ENCODE results near the gene TSPOAP1. TPM values are rescaled to one million over a fixed set of nuclear protein-coding genes. Genes with fewer than 3 reads are reported as not detected.

The TSPOAP1 gene
- polyA plus RNA-seq, 2 donors, result 7.3 to 14.9 TPM

- Histone ChIP-seq H3K4me3 (ENCODE audit: low read depth in 1 of 2, low read length in 2 of 2) (peak overlapping the region; percentile 42 to 59), H3K27ac (ENCODE audit: low read depth in 2 of 2, low read length in 1 of 2) (peak overlapping the region; percentile 9 to 38), H3K27me3 (ENCODE audit: control insufficient read depth in 1 of 2, insufficient read depth in 2 of 2, low read length in 2 of 2) (no peaks in the 10 kb centered on the region), H3K36me3 (ENCODE audit: control insufficient read depth in 2 of 2, insufficient read depth in 2 of 2, low read length in 1 of 2) (no peaks in the 10 kb centered on the region), H3K9me3 (ENCODE audit: control insufficient read depth in 2 of 2, insufficient read depth in 1 of 2, low read depth in 1 of 2, low read length in 1 of 2) (no peaks in the 10 kb centered on the region), H3K4me1 (ENCODE audit: control insufficient read depth in 2 of 2, insufficient read depth in 2 of 2, low read length in 1 of 2) (no peaks in the 10 kb centered on the region)
- 78 to 84% methylated on average over 5 to 10 of the region's 10 CpGs for WGBS, 2 donors
Observed at GRCh38 chr17:58330538-58330996, 2.0 kb upstream of the TSPOAP1 start.

DNA sequence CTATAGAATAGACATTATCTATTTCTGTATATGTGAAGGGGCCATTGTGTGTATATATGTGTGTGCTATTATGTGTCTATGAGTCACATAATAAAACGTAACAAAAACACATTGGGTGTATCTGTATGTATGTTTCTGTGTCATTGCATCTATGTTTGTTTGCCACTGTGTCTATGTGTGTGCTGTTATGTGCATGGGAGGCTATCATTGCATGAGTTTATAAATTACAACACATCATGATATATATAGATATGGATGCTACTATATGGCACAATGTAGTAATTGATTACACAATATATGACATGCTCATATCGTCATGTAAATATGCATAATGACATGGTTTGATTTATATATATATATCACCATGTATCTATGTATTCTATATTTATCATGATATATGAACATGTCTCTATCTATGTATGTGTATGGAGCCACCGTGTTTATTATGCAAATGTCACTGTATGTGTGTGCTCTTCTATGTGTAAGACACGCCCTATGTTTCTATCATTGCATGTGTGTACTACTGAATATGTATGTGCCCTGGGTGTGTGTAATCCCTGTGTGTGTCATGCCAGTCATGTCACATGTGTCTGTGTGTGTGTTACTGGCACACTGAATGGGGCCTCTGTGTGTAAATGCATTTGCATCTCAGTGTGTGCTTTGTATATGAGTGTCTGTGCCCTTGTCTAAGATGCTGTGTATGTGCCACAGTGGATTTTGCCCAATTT is 1.4 kb upstream of the TSPOAP1 start:
- Histone ChIP-seq H3K4me1 (ENCODE audit: control insufficient read depth in 2 of 2, insufficient read depth in 2 of 2, low read length in 1 of 2) (peaks cover 0 to 4% of the 10 kb centered on the region in 2 donors), H3K36me3 (ENCODE audit: control insufficient read depth in 2 of 2, insufficient read depth in 2 of 2, low read length in 1 of 2) (no peaks in the 10 kb centered on the region), H3K4me3 (ENCODE audit: low read depth in 1 of 2, low read length in 2 of 2) (peak overlapping the region in 1 of 2 donors; percentile 42), H3K9me3 (ENCODE audit: control insufficient read depth in 2 of 2, insufficient read depth in 1 of 2, low read depth in 1 of 2, low read length in 1 of 2) (no peaks in the 10 kb centered on the region), H3K27me3 (ENCODE audit: control insufficient read depth in 1 of 2, insufficient read depth in 2 of 2, low read length in 2 of 2) (no peaks in the 10 kb centered on the region), H3K27ac (ENCODE audit: low read depth in 2 of 2, low read length in 1 of 2) (no peak overlapping the region)
- 63 to 70% methylated on average over 4 of the region's 4 CpGs for WGBS, 2 donors

GRCh38 chr17:58329035-58329809 is 627 bp upstream of the TSPOAP1 start:
- Histone ChIP-seq H3K4me1 (ENCODE audit: control insufficient read depth in 2 of 2, insufficient read depth in 2 of 2, low read length in 1 of 2) (peaks cover 0 to 5% of the 10 kb centered on the region in 2 donors), H3K4me3 (ENCODE audit: low read depth in 1 of 2, low read length in 2 of 2) (no peak overlapping the region), H3K36me3 (ENCODE audit: control insufficient read depth in 2 of 2, insufficient read depth in 2 of 2, low read length in 1 of 2) (no peaks in the 10 kb centered on the region), H3K27me3 (ENCODE audit: control insufficient read depth in 1 of 2, insufficient read depth in 2 of 2, low read length in 2 of 2) (no peaks in the 10 kb centered on the region), H3K27ac (ENCODE audit: low read depth in 2 of 2, low read length in 1 of 2) (peak overlapping the region in 1 of 2 donors; percentile 36), H3K9me3 (ENCODE audit: control insufficient read depth in 2 of 2, insufficient read depth in 1 of 2, low read depth in 1 of 2, low read length in 1 of 2) (no peaks in the 10 kb centered on the region)
- WGBS, 2 donors, result 46 to 47% methylated on average over 16 of the region's 16 CpGs

- peaks cover 0 to 11% of the 10 kb centered on the region in 2 donors for H3K4me1 ChIP-seq (ENCODE audit: control insufficient read depth in 2 of 2, insufficient read depth in 2 of 2, low read length in 1 of 2)
- no peaks in the 10 kb centered on the region for H3K27me3 ChIP-seq (ENCODE audit: control insufficient read depth in 1 of 2, insufficient read depth in 2 of 2, low read length in 2 of 2)
- WGBS, 2 donors, result 69 to 75% methylated on average over 19 of the region's 19 CpGs
- H3K36me3 ChIP-seq (ENCODE audit: control insufficient read depth in 2 of 2, insufficient read depth in 2 of 2, low read length in 1 of 2), result no peaks in the 10 kb centered on the region
- H3K27ac ChIP-seq (ENCODE audit: low read depth in 2 of 2, low read length in 1 of 2), result no peak overlapping the region
- no peaks in the 10 kb centered on the region for H3K9me3 ChIP-seq (ENCODE audit: control insufficient read depth in 2 of 2, insufficient read depth in 1 of 2, low read depth in 1 of 2, low read length in 1 of 2)
- no peak overlapping the region for H3K4me3 ChIP-seq (ENCODE audit: low read depth in 1 of 2, low read length in 2 of 2)
Observed at GRCh38 chr17:58327363-58328194, 1.0 kb downstream of the TSPOAP1 start.

GRCh38 chr17:58326609-58327362 is 1.8 kb downstream of the TSPOAP1 start:
- 87 to 91% methylated on average over 9 of the region's 9 CpGs for WGBS, 2 donors
- Histone ChIP-seq H3K9me3 (ENCODE audit: control insufficient read depth in 2 of 2, insufficient read depth in 1 of 2, low read depth in 1 of 2, low read length in 1 of 2) (no peaks in the 10 kb centered on the region), H3K4me3 (ENCODE audit: low read depth in 1 of 2, low read length in 2 of 2) (no peak overlapping the region), H3K27ac (ENCODE audit: low read depth in 2 of 2, low read length in 1 of 2) (no peak overlapping the region), H3K27me3 (ENCODE audit: control insufficient read depth in 1 of 2, insufficient read depth in 2 of 2, low read length in 2 of 2) (no peaks in the 10 kb centered on the region), H3K36me3 (ENCODE audit: control insufficient read depth in 2 of 2, insufficient read depth in 2 of 2, low read length in 1 of 2) (no peaks in the 10 kb centered on the region), H3K4me1 (ENCODE audit: control insufficient read depth in 2 of 2, insufficient read depth in 2 of 2, low read length in 1 of 2) (peaks cover 0 to 11% of the 10 kb centered on the region in 2 donors)

DNA sequence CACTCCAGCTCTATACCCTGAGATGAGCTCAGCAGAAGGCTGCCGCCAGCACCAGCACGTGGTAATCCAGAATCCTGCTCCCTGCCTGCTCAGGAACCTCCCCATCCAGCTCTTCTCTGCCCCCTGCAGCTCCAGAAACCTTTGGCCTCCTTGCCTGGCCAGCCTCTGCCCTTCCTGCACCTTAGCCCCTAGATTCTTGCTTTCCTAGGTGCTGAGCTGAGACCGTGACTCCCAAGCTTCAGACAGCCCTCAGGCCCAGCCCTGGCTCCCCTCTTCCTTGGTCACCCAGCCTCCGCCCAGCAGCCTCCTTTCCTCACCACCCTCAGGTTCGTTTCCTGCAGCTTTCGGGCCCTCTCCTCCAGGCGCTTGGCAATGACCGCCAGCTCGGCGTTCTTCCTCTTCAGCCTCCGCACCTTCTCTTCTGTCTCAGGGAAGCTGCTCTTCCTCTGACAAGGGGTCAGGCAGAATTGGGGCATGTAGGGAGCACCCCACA is 2.6 kb downstream of the TSPOAP1 start:
- Histone ChIP-seq H3K4me3 (ENCODE audit: low read depth in 1 of 2, low read length in 2 of 2) (no peak overlapping the region), H3K27me3 (ENCODE audit: control insufficient read depth in 1 of 2, insufficient read depth in 2 of 2, low read length in 2 of 2) (no peaks in the 10 kb centered on the region), H3K4me1 (ENCODE audit: control insufficient read depth in 2 of 2, insufficient read depth in 2 of 2, low read length in 1 of 2) (peaks cover 0 to 11% of the 10 kb centered on the region in 2 donors), H3K36me3 (ENCODE audit: control insufficient read depth in 2 of 2, insufficient read depth in 2 of 2, low read length in 1 of 2) (no peaks in the 10 kb centered on the region), H3K27ac (ENCODE audit: low read depth in 2 of 2, low read length in 1 of 2) (no peak overlapping the region), H3K9me3 (ENCODE audit: control insufficient read depth in 2 of 2, insufficient read depth in 1 of 2, low read depth in 1 of 2, low read length in 1 of 2) (no peaks in the 10 kb centered on the region)
- WGBS, 2 donors, result 84 to 85% methylated on average over 10 to 11 of the region's 11 CpGs

DNA sequence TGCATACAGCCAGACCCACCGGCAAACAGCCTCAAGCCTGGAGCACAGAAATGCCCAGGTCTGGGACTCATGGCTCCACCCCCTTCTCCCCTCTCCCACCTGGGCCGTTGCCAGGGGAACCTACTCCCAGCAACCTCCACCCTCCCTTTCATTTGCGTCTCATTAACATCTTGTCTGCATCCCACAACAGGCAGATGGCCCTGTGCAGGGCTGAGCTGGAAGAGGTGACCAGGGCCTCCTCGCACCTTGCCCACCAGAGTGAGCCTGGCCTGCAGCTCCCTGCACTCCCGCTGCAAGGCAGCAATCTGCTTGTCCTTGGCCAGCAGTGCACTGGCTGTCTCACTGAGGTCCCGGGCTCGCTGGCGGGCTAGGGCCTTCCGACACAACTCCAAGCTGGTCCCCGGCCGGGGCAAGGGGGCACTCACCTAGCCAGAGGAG is 3.3 kb downstream of the TSPOAP1 start:
- Histone ChIP-seq H3K9me3 (ENCODE audit: control insufficient read depth in 2 of 2, insufficient read depth in 1 of 2, low read depth in 1 of 2, low read length in 1 of 2) (no peaks in the 10 kb centered on the region), H3K36me3 (ENCODE audit: control insufficient read depth in 2 of 2, insufficient read depth in 2 of 2, low read length in 1 of 2) (peaks cover 0 to 3% of the 10 kb centered on the region in 2 donors)

DNA sequence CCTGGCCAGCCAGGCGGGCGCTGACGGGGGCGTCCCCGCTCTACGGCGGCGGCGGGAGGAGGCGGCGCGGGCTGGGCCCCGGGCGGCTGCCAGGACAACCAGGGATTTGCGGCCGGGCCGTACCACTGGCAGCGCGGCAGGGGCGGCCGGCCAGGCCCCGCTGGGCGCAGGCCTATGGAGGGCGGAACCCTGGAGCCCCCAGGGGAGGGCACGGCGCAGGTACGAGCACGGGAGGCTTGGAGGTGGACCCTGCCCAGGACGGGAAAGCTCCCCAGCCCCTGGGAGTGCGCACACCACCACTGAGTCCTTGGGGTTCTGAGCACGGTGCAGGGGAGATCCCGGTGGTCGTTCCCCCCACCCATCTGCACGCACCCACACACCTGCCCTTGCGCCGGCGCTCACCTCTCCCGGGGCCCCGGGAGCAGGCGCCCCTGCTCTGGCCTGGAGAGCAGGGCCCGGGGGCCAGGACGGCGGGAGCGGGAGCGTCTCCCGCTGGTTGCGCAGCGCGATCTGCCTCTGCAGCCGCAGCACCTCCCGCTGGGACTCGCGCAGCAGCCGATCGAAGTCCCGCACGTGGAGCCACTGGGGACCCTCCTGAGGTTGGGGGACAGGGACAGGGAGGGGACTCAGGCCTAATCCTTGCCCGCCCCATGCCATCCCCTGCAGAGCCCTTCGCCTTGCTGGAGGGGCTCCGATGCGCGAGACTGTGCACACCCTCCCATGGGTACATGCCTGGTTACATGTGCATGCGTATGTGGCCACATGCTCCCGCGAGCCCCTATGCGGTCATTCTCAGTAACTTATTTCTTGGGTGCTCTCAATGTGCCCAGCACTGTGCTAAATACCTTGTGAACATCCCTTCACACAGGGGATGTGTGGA is 3.9 kb downstream of the TSPOAP1 start:
- no peak overlapping the region for H3K27ac ChIP-seq (ENCODE audit: low read depth in 2 of 2, low read length in 1 of 2)
- 11 to 17% methylated on average over 63 to 66 of the region's 66 CpGs for WGBS, 2 donors
- H3K27me3 ChIP-seq (ENCODE audit: control insufficient read depth in 1 of 2, insufficient read depth in 2 of 2, low read length in 2 of 2), result no peaks in the 10 kb centered on the region
- H3K36me3 ChIP-seq (ENCODE audit: control insufficient read depth in 2 of 2, insufficient read depth in 2 of 2, low read length in 1 of 2), result peaks cover 0 to 3% of the 10 kb centered on the region in 2 donors
- no peaks in the 10 kb centered on the region for H3K9me3 ChIP-seq (ENCODE audit: control insufficient read depth in 2 of 2, insufficient read depth in 1 of 2, low read depth in 1 of 2, low read length in 1 of 2)
- peak overlapping the region; percentile 49 to 59 for H3K4me3 ChIP-seq (ENCODE audit: low read depth in 1 of 2, low read length in 2 of 2)
- H3K4me1 ChIP-seq (ENCODE audit: control insufficient read depth in 2 of 2, insufficient read depth in 2 of 2, low read length in 1 of 2), result peaks cover 0 to 11% of the 10 kb centered on the region in 2 donors

More for the DNA sequence above, 3.3 kb downstream of the TSPOAP1 start:
- WGBS, 2 donors, result 76 to 78% methylated on average over 11 of the region's 11 CpGs
- peaks cover 0 to 11% of the 10 kb centered on the region in 2 donors for H3K4me1 ChIP-seq (ENCODE audit: control insufficient read depth in 2 of 2, insufficient read depth in 2 of 2, low read length in 1 of 2)
- peak overlapping the region; percentile 49 to 59 for H3K4me3 ChIP-seq (ENCODE audit: low read depth in 1 of 2, low read length in 2 of 2)
- no peaks in the 10 kb centered on the region for H3K27me3 ChIP-seq (ENCODE audit: control insufficient read depth in 1 of 2, insufficient read depth in 2 of 2, low read length in 2 of 2)
- H3K27ac ChIP-seq (ENCODE audit: low read depth in 2 of 2, low read length in 1 of 2), result no peak overlapping the region
